ENCODE measurements around the gene MCF2L2. TPM values are rescaled to one million over a fixed set of nuclear protein-coding genes. Genes with fewer than 3 reads are reported as not detected.

The MCF2L2 gene
- total and polyA plus RNA-seq, 2 experiments from 2014 or later: 6.7 to 14.6 TPM

- no peak for ATAC-seq
- H3F3A ChIP-seq (replicated peaks; ENCODE audit: low read depth): no peaks in the 10 kb centered on the region
- DNase-seq (ENCODE audit: low spot score): no peak
- no peak overlapping the region for H3K4me2 ChIP-seq
- no peaks in the 10 kb centered on the region for H3K9me2 ChIP-seq (ENCODE audit: insufficient read depth)
- TF ChIP-seq ZNF462 (CRISPR knock-in tag; IDR thresholded peaks at IDR 0.05) (no peak), ZNF114 (CRISPR knock-in tag; IDR thresholded peaks at IDR 0.05) (no peak), NANOG (IDR thresholded peaks at IDR 0.05; ENCODE audit: borderline replicate concordance) (no peak), JUNB (IDR thresholded peaks at IDR 0.05; ENCODE audit: unreplicated experiment) (no peak), CREB1 (CRISPR knock-in tag; IDR thresholded peaks at IDR 0.05; ENCODE audit: low read depth) (no peak), ETS1 (IDR thresholded peaks at IDR 0.05) (no peak), POLR2AphosphoS5 (IDR thresholded peaks at IDR 0.05; ENCODE audit: low read depth) (no peak), STAT1 (IDR thresholded peaks at IDR 0.05; ENCODE audit: unreplicated experiment) (no peak), REST (IDR thresholded peaks at IDR 0.05; ENCODE audit: unreplicated experiment) (no peak)
- no peak overlapping the region for H2AFZ ChIP-seq
- Mint-ChIP-seq H3K9me3 (peaks cover 15% of the 10 kb centered on the region), H3K4me3 (no peak overlapping the region), H3K36me3 (ENCODE audit: low read depth) (peaks cover 4% of the 10 kb centered on the region; the same call in 1 of the 3 replicates), H3K27ac (no peak overlapping the region), H3K27me3 (ENCODE audit: insufficient read depth, low read depth, poor library complexity) (peaks cover 2% of the 10 kb centered on the region), H3K4me1 (peaks cover 4% of the 10 kb centered on the region; the same call in 1 of the 3 replicates)
- H3K79me2 ChIP-seq (replicated peaks; ENCODE audit: insufficient read depth): no peaks in the 10 kb centered on the region
- H3K36me3 ChIP-seq (ENCODE audit: insufficient read depth): no peaks in the 10 kb centered on the region; the same call in 1 of the 2 replicates
- H3K4me3 ChIP-seq: no peak overlapping the region
- H3K4me1 ChIP-seq (ENCODE audit: insufficient read depth): no peaks in the 10 kb centered on the region
- no peaks in the 10 kb centered on the region for H4K20me1 ChIP-seq (replicated peaks; ENCODE audit: insufficient read depth)
- no peaks in the 10 kb centered on the region for H3K27me3 ChIP-seq (ENCODE audit: insufficient read depth)
- no peak overlapping the region for H3K27ac ChIP-seq (ENCODE audit: low read depth)
Measured at GRCh38 chr3:183131186-183131725, 297.2 kb downstream of the MCF2L2 start.

Measured in GM23338 (cell line).